HG02623 (cell line): ENCODE results near the gene NOP9.

Source experiments
- ATAC-seq: cut with Tn5 transposase; IDR thresholded peaks from one replicate; pipeline ENCODE4 v1.9.1; 2021; ENCODE audit warnings: moderate library complexity; ENCODE audit not compliant: unreplicated experiment

Gene NOP9

GRCh38 chr14:24299255-24300191 lies at the start of gene NOP9, which contains the start of gene DHRS1:
Gene NOP9, plus strand, starts transcription at chr14:24299850. Its CDS starts 105 bp downstream, at chr14:24299955.
Gene DHRS1, minus strand, starts transcription at chr14:24299780. Its CDS starts 674 bp downstream, at chr14:24299106.
- peak; percentile 60 for ATAC-seq

GRCh38 chr14:24250354-24250753 lies 49.3 kb upstream of the NOP9 start:
- ATAC-seq = no peak

GRCh38 chr14:24251880-24252288 lies 47.8 kb upstream of the NOP9 start:
- ATAC-seq = no peak

- ATAC-seq = no peak
These were observed 47.1 kb upstream of the NOP9 start for GRCh38 chr14:24252289-24253124.

GRCh38 chr14:24253936-24254335 lies 45.7 kb upstream of the NOP9 start:
- no peak for ATAC-seq

GRCh38 chr14:24254630-24255392 lies 44.8 kb upstream of the NOP9 start:
- ATAC-seq = no peak

GRCh38 chr14:24255438-24255837 lies 44.2 kb upstream of the NOP9 start:
- ATAC-seq = no peak

- ATAC-seq = no peak
These were observed 43.5 kb upstream of the NOP9 start for GRCh38 chr14:24255931-24256711.

- ATAC-seq = no peak
These were observed 42.7 kb upstream of the NOP9 start for GRCh38 chr14:24256960-24257359.

GRCh38 chr14:24258119-24258518 lies 41.5 kb upstream of the NOP9 start:
- no peak for ATAC-seq

- ATAC-seq = no peak
These were observed 40.9 kb upstream of the NOP9 start for GRCh38 chr14:24258548-24259265.

- no peak for ATAC-seq
These were observed 40.2 kb upstream of the NOP9 start for GRCh38 chr14:24259282-24260025.

GRCh38 chr14:24260026-24260779 lies 39.4 kb upstream of the NOP9 start:
- ATAC-seq = no peak

GRCh38 chr14:24260780-24261157 lies 38.9 kb upstream of the NOP9 start:
- ATAC-seq = no peak

- ATAC-seq = no peak
These were observed 38.2 kb upstream of the NOP9 start for GRCh38 chr14:24261256-24261968.

GRCh38 chr14:24261969-24262327 lies 37.7 kb upstream of the NOP9 start:
- no peak for ATAC-seq
